Activated T-helper 17 cell treated with anti-CD3 and anti-CD28 coated beads, Interleukin-2, amount 50 U/mL, for 72 hours (primary cell): ENCODE measurements around the gene ROR2. TPM values are rescaled to one million over a fixed set of nuclear protein-coding genes. Genes with fewer than 3 reads are reported as not detected.
"Not testable (repeated sequence)": the region's sequence is repeated elsewhere in the genome, so short reads cannot be mapped to it uniquely, and the experiment has no call there.

Experiments
- ATAC-seq: fragments of 150-1000 bp; cut with Tn5 transposase; replicated peaks from 2 replicates; pipeline ENCODE4 v1.10.0; 2021; ENCODE audit warnings: mild to moderate bottlenecking, moderate library complexity
- H3K27ac Mint-ChIP-seq: one replicate; pipeline ENCODE4 v1.8.0; 2022; ENCODE audit warnings: mixed read lengths
- H3K27me3 Mint-ChIP-seq: one replicate; pipeline ENCODE4 v1.8.0; 2022; ENCODE audit warnings: mixed read lengths
- H3K36me3 Mint-ChIP-seq: one replicate; pipeline ENCODE4 v1.8.0; 2022; ENCODE audit warnings: low read depth, mild to moderate bottlenecking, mixed read lengths
- H3K4me1 Mint-ChIP-seq: one replicate; pipeline ENCODE4 v1.8.0; 2022; ENCODE audit warnings: mixed read lengths
- H3K4me3 Mint-ChIP-seq: one replicate; pipeline ENCODE4 v1.8.0; 2022; ENCODE audit warnings: mild to moderate bottlenecking, mixed read lengths
- H3K9me3 Mint-ChIP-seq: one replicate; pipeline ENCODE4 v1.8.0; 2022; ENCODE audit warnings: mixed read lengths
- total RNA-seq, 2 donors: library from RNA; stranded (reverse); gene quantifications; one replicate each; pipeline ENCODE4 v1.2.3, GENCODE V29; 2022

ROR2 gene
- total RNA-seq, 2 donors from 2014 or later: 0.08 TPM; not detected in 1

DNA sequence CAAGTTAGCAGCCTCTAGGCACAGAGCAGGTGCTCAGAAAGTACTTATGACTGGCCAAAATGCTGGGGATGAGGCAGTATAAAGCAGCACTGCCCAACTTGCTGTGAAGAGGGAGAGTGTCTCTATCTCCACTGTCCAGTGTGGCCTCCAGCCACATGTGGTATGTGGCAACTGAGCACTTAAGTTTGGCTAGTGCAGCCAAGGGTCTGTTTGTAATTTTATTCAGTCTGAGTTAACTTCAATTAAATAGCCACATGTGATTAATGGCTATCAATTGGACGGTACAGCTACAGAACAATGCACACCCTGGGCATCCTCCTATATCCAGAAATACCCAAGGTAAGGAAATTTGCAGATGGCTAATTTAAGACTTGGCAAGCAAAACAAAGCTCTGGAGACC is 26.9 kb downstream of the ROR2 start:
- H3K9me3 Mint-ChIP-seq: peaks cover 5% of the 10 kb centered on the region
- peaks cover 27% of the 10 kb centered on the region for H3K27me3 Mint-ChIP-seq
- no peaks in the 10 kb centered on the region for H3K36me3 Mint-ChIP-seq
- no peaks in the 10 kb centered on the region for H3K4me1 Mint-ChIP-seq
- H3K27ac Mint-ChIP-seq: no peak overlapping the region
- ATAC-seq: no peak
- H3K4me3 Mint-ChIP-seq: no peak overlapping the region

DNA sequence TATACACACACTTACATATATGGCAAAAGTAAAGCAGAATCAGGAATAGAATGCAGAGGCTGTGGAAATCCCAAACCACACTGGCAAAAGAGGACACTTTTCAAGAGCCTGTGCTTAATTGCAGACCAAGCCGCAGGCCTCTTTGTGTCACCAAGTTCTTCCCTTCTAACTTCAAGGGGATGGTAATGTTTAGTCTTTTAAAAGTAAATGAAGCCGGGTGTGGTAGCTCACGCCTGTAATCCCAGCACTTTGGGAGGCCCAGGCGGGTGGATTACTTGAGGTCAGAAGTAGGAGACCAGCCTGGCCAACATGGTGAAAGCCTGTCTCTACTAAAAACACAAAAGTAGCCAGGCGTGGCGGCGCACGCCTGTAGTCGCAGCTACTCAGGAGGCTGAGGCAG is 28.7 kb downstream of the ROR2 start:
- Mint-ChIP-seq H3K36me3 (no peaks in the 10 kb centered on the region), H3K4me1 (no peaks in the 10 kb centered on the region), H3K27me3 (peaks cover 28% of the 10 kb centered on the region), H3K4me3 (no peak overlapping the region), H3K9me3 (peaks cover 5% of the 10 kb centered on the region), H3K27ac (no peak overlapping the region)
- ATAC-seq: no peak

DNA sequence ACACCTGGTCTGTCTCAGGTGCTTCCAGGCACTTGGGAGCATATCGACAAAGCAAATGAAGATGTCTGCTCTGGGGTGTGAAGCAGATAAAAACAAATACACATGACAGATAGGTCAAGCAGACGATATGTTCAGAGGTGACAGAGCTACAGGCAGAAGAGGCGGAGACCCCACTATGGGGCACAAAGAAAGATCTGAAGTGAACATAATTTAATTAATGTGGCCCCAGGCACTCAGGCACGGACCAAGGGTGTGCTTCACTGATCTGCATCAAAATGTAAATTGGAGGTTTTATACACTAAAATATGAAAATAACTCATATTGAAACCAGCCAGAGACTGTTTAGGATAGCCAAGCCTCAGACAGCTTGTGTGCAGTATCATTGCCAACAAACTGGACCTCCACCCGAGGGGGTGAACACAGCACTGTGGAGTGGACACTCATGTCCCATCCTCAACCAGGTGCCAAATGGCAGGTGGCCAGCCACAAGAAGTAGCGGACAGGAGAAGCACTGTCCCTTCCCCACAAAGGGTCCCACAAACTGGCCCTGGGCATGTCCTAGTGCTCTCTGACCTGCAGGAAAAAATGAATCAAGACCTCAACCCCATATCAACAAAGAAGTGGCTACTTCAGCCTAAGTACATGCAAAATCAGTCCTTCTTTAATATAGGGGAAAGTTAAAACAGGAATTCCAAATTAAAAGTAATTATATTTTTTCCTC is 29.2 kb downstream of the ROR2 start:
- Mint-ChIP-seq H3K4me3 (no peak overlapping the region), H3K36me3 (no peaks in the 10 kb centered on the region), H3K27ac (no peak overlapping the region), H3K27me3 (peaks cover 30% of the 10 kb centered on the region), H3K9me3 (peaks cover 5% of the 10 kb centered on the region), H3K4me1 (no peaks in the 10 kb centered on the region)
- no peak for ATAC-seq

DNA sequence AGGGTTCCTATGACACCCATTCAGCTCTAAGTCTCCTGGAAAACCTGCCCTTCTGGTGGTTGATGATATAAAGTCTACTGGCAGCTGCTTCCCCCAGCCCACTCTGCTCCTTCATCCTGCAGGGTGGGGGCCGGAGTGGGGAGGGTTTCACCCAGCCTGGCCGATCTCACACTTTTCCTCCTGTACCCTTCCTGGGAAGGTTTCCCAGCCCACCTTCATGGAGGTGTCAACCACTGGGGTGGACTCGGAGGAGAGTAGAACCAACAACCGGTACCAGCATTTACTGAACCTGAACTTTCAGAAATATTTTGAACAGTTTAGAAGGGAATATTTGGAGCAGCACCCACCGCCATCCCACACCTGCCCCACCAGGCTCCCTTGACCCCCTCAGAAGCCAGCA is 30.4 kb downstream of the ROR2 start:
- no peak for ATAC-seq
- peaks cover 25% of the 10 kb centered on the region for H3K27me3 Mint-ChIP-seq
- H3K27ac Mint-ChIP-seq: no peak overlapping the region
- H3K9me3 Mint-ChIP-seq: no peaks in the 10 kb centered on the region
- H3K4me3 Mint-ChIP-seq: no peak overlapping the region
- no peaks in the 10 kb centered on the region for H3K36me3 Mint-ChIP-seq
- H3K4me1 Mint-ChIP-seq: no peaks in the 10 kb centered on the region

DNA sequence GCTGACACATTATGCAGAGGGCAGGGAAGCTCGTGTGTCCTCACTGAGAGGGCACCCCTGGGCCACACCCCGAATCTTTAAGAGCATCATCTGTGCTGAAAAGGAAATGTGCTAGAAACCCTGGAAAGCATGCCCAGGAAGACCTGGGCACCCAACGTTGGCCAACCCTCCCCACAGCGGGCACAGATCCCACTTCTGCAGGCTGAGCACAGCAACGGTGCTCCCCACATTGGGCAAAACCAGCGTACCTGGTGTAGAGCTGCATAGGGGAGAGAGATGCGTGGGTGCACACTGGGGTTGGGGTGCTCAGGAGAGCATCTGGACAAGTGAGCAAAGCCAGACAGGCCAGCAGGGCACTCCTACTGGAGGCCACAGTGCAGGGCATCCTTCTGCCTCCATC is 32.6 kb downstream of the ROR2 start:
- Mint-ChIP-seq H3K9me3 (no peaks in the 10 kb centered on the region), H3K4me1 (no peaks in the 10 kb centered on the region), H3K4me3 (no peak overlapping the region), H3K27me3 (peaks cover 14% of the 10 kb centered on the region), H3K36me3 (no peaks in the 10 kb centered on the region), H3K27ac (no peak overlapping the region)
- no peak for ATAC-seq

DNA sequence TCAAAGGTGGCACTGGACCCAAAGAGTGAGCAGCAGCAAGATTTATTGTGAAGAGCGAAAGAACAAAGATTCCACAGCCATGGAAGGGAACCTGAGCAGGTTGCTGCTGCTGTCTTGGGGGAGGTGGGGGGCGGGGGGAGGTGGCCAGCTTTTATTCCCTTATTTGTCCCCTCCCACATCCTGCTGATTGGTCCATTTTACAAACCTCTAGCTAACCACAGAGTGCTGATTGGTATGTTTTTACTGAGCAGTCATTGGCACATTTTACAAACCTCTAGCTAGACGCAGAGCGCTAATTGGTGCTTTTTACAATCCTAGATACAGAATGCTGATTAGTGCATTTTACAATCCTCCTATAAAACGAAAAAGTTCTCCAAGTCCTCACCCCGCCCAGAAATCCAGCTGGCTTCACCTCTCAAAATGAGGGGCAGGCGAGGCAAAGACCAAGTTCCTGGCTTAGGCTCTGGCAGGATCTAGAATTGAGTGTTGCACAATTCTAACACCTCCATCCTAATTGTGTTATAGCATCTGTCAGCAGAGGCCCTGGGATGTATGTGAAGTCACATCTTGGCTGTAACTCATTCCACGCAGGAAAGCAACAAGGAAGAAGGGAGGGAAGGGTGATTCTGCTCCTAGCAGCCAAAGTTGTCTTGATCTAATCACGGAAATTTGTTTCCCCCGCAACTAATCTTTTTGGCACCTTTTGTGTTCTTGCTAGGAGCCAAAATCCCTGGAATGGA is 34.3 kb downstream of the ROR2 start:
- Mint-ChIP-seq H3K4me3 (no peak overlapping the region), H3K27me3 (peaks cover 14% of the 10 kb centered on the region), H3K36me3 (no peaks in the 10 kb centered on the region), H3K9me3 (no peaks in the 10 kb centered on the region), H3K27ac (no peak overlapping the region), H3K4me1 (no peaks in the 10 kb centered on the region)
- no peak for ATAC-seq

DNA sequence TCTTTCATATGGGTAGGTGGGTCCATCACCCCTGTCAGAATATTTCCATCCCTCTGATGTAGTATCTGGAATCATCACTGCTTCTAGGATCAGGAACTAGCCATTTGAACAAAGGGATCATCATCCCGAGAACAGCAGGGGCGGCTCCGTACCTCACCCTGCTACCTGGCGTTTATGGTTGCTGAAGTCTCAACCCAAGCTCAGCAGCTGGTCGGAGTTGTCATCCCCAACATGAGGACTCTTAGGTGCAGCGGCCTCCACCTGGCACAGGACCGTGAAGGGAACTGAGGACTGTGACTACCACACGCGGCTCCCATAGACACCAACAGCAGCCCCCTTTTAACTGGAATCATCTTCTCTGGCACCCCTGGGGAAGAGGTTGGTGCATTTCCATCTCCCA is 35.1 kb downstream of the ROR2 start:
- ATAC-seq: no peak
- Mint-ChIP-seq H3K4me3 (no peak overlapping the region), H3K27me3 (peaks cover 14% of the 10 kb centered on the region), H3K9me3 (no peaks in the 10 kb centered on the region), H3K36me3 (no peaks in the 10 kb centered on the region), H3K4me1 (no peaks in the 10 kb centered on the region), H3K27ac (no peak overlapping the region)

DNA sequence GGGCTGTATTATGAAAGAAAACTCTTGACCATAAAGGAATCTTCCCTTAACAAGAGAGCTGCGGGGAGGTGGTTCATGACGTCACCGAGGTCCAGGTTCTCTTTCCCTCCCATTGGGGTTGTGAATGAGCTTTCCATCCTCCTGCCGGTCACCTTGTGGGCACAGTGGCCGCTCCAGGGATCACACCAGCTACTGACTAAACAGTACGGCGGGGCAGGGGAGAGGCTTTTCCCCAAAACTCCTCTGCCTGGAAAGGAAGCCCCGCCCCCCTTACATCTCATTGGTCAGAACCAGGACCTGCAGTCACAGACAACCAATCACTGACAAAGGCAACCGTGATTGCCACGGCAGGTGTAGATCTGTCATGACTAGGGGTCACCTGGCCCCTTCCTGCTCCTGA is 35.6 kb downstream of the ROR2 start:
- no peak overlapping the region for H3K4me3 Mint-ChIP-seq
- no peaks in the 10 kb centered on the region for H3K36me3 Mint-ChIP-seq
- peaks cover 14% of the 10 kb centered on the region for H3K27me3 Mint-ChIP-seq
- H3K9me3 Mint-ChIP-seq: no peaks in the 10 kb centered on the region
- no peak overlapping the region for H3K27ac Mint-ChIP-seq
- H3K4me1 Mint-ChIP-seq: no peaks in the 10 kb centered on the region
- ATAC-seq: no peak

DNA sequence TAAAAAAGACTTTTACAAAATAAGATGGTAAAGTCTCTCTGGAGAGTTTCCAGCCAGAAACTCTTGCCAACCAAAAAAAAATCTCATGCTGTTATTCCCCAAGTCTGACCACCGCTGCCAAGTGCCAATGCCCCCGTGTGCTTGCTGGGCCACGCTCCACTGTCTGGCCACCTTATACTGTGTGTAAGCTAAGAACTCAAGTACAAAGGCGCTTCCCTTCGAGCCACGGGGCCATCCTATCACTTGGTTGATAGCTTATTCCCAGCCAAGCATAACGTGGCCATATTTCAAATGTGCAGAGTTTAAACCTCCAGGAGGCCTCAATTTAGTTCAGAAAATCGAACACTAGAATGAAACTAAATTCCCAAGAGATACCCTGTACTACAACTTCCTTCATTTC is 36.0 kb downstream of the ROR2 start:
- ATAC-seq: no peak
- H3K27ac Mint-ChIP-seq: no peak overlapping the region
- H3K9me3 Mint-ChIP-seq: no peaks in the 10 kb centered on the region
- no peaks in the 10 kb centered on the region for H3K36me3 Mint-ChIP-seq
- H3K4me3 Mint-ChIP-seq: no peak overlapping the region
- H3K4me1 Mint-ChIP-seq: no peaks in the 10 kb centered on the region
- H3K27me3 Mint-ChIP-seq: peaks cover 12% of the 10 kb centered on the region

DNA sequence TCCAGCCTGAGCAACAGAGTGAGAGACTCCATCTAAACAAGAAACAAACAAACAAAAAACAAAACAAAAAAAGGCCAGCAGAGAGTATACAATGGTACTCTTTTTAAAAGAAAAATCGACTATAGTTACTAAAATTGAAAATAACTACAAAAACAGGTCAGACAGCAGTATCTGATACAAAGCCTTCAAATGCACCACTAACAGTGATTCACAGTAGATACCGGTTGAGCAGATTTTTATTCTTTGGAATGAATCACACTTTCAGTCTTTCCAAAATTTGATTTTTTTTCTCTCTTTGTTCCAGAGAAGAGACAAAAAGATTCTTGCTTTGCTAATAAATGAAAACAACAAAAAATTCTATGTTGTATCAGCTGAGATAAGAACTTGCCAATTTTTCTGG is 36.9 kb downstream of the ROR2 start:
- Mint-ChIP-seq H3K36me3 (no peaks in the 10 kb centered on the region), H3K4me3 (no peak overlapping the region), H3K27me3 (peaks cover 10% of the 10 kb centered on the region), H3K9me3 (no peaks in the 10 kb centered on the region), H3K27ac (no peak overlapping the region), H3K4me1 (no peaks in the 10 kb centered on the region)
- ATAC-seq: peak; percentile 23

DNA sequence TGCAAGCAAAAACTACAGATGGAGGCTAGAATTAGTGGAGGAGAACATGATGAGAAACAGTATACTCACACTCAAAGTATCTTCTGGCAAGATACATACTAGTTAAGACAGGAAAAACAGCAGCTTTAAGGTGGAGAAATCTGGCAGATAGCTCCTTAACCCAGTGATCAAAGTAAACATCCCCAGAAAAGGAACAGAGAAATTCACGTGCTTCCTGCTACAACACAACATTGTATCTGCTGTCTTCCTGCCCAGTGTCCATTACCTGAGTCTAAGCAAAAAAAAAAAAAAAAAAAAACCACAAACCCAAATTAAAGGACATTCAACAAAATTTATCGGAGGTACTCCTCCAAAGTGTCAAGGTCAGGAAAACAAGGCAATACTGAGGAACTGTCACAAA is 38.4 kb downstream of the ROR2 start:
- H3K27ac Mint-ChIP-seq: no peak overlapping the region
- H3K4me1 Mint-ChIP-seq: no peaks in the 10 kb centered on the region
- H3K9me3 Mint-ChIP-seq: no peaks in the 10 kb centered on the region
- peaks cover 6% of the 10 kb centered on the region for H3K27me3 Mint-ChIP-seq
- no peak for ATAC-seq
- H3K4me3 Mint-ChIP-seq: no peak overlapping the region
- H3K36me3 Mint-ChIP-seq: no peaks in the 10 kb centered on the region

DNA sequence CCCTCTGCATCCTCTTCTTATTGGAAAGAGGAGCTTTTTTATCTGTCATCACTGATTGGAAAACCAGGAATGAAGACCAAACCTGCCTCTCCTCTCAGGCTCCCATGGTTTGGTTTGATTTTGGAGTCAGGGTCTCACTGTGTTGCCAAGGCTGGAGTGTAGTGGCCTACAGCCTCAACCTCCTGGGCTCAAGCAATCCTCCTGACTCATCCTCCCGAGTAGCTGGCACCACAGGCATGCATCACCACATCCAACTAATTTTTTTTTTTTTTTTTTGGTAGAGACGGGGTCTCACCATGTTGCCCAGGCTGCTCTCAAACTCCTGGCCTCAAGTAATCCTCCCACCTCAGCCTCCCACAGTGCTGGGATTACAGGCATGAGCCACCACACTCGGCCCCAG is 40.8 kb downstream of the ROR2 start:
- not testable (repeated sequence) for H3K4me3 Mint-ChIP-seq, H3K36me3 Mint-ChIP-seq, H3K9me3 Mint-ChIP-seq, H3K27ac Mint-ChIP-seq, ATAC-seq, H3K27me3 Mint-ChIP-seq, H3K4me1 Mint-ChIP-seq

DNA sequence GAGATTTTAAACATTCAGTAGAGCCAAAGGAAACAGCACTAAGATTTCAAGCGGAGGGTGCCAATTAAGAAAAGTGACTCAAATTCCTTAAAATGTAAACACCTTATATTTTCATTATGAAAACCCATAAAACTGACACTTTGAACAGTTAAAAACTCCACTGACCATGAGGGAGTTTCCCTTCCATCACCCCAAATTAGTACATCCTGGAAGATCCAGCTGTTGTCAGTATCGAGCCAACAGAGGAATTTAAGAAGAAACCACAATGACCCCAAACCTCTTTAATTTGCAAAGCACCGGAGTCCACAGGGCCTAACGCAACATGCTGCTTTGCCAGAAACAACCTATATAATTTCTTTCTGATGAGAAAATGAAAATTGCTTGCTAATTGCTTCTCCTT is 41.3 kb downstream of the ROR2 start:
- Mint-ChIP-seq H3K4me3 (no peak overlapping the region), H3K27me3 (no peaks in the 10 kb centered on the region), H3K4me1 (no peaks in the 10 kb centered on the region), H3K36me3 (no peaks in the 10 kb centered on the region), H3K9me3 (no peaks in the 10 kb centered on the region), H3K27ac (no peak overlapping the region)
- no peak for ATAC-seq

DNA sequence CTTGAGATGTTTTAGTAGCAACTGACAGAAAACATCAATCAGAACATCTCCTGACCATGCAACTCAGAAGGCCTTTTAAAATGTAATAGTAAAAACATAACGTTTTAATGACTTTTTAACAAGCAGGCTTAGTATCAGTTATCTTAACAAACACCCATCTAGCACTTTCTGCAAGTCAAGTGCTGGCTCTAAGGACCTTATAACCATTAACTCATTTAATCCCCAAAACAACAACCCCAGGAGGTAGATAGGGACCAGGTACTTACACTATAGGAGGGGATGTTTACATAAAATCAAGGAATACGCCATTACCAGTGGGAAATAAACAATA is 41.8 kb downstream of the ROR2 start:
- Mint-ChIP-seq H3K27ac (no peak overlapping the region), H3K4me3 (no peak overlapping the region), H3K27me3 (no peaks in the 10 kb centered on the region), H3K4me1 (no peaks in the 10 kb centered on the region), H3K36me3 (no peaks in the 10 kb centered on the region), H3K9me3 (no peaks in the 10 kb centered on the region)
- ATAC-seq: no peak

DNA sequence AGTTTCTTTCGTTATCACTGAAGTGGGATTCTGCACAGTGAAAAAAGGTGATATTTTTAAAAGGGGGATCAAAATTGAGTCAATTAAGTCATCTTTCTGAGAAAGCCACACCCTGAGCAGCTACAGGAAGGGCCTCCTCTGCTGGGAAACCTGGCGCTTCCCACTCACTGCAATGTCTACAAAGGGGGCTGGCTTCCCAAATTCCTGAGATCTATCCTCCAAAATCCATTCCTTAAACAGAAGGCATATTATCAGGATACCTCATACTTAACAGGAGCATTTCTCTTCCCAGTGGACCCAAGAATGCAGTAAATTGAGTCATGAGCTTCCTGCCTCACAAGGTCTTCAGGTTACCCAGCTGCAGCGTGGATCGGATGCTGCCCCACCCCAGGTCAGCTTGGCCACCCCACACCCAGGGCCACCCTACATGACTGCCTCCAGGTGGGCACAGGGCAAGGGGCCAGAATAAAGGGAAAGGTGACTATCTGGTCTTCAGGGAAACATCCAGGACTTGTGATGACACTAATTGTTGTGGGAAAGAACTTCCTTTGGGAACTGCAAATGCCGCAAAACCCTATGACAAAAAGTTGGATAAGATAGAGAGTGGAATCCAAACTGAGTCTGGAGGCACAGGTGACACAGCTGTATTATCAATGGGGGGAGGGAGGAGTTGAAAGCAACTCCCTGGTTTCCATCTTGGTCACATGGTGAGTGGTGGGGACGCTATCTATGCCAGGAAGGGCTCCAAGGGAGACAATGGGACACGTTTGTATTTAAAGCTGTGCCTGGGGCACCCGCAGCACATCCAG is 42.3 kb downstream of the ROR2 start:
- Mint-ChIP-seq H3K27me3 (no peaks in the 10 kb centered on the region), H3K36me3 (no peaks in the 10 kb centered on the region), H3K9me3 (no peaks in the 10 kb centered on the region), H3K4me3 (no peak overlapping the region), H3K27ac (no peak overlapping the region), H3K4me1 (no peaks in the 10 kb centered on the region)
- no peak for ATAC-seq
